WTC11 (cell line): ENCODE measurements around the gene CNTNAP2. TPM values are rescaled to one million over a fixed set of nuclear protein-coding genes. Genes with fewer than 3 reads are reported as not detected.

ENCODE experiments used
- ATAC-seq: fragments of 200-7000 bp; cut with Tn5 transposase; 2 replicates; pipeline ENCODE4 v1.10.0; 2021; ENCODE audit warnings: mild to moderate bottlenecking, moderate library complexity
- CTCF ChIA-PET: fragments of 300-600 bp; sonication (Branson Sonifier 250); formaldehyde crosslinking; loops from one replicate; lab custom pipeline; 2021; ENCODE audit warnings: antibody characterized with exemption; lab: Charles Lee
- POLR2A ChIA-PET: fragments of 350-600 bp; sonication (Branson Sonifier 250); formaldehyde crosslinking; loops from one replicate; lab custom pipeline; 2021; ENCODE audit warnings: antibody characterized with exemption; lab: Charles Lee
- DNase-seq: peaks from one replicate; pipeline ENCODE4 v3.0.0; 2021; ENCODE audit warnings: low spot score
- H3K27ac Mint-ChIP-seq: 2 replicates; pipeline ENCODE4 v1.8.0; 2021; ENCODE audit warnings: mixed read lengths
- H3K27me3 Mint-ChIP-seq: 2 replicates; pipeline ENCODE4 v1.8.0; 2021; ENCODE audit warnings: low read depth, mild to moderate bottlenecking, moderate library complexity, mixed read lengths
- H3K36me3 Mint-ChIP-seq: 2 replicates; pipeline ENCODE4 v1.8.0; 2021; ENCODE audit warnings: mixed read lengths
- H3K4me1 Mint-ChIP-seq: 2 replicates; pipeline ENCODE4 v1.8.0; 2022; ENCODE audit warnings: mixed read lengths
- H3K4me3 Mint-ChIP-seq: 2 replicates; pipeline ENCODE4 v1.8.0; 2021; ENCODE audit warnings: mild to moderate bottlenecking, moderate library complexity, mixed read lengths
- H3K9me3 Mint-ChIP-seq: 2 replicates; pipeline ENCODE4 v1.8.0; 2021; ENCODE audit warnings: mixed read lengths
- ATF2 ChIP-seq: sonication (generic); formaldehyde crosslinking; IDR thresholded peaks from 2 replicates; pipeline ENCODE4 v1.8.1; 2022; ENCODE audit warnings: low read depth, missing genetic modification reagents, borderline replicate concordance
- ATF3 ChIP-seq: sonication (generic); formaldehyde crosslinking; conservative IDR thresholded peaks from 2 replicates; pipeline ENCODE4 v1.8.1; 2022; ENCODE audit warnings: mild to moderate bottlenecking, missing genetic modification reagents
- CBFB ChIP-seq: sonication (generic); formaldehyde crosslinking; IDR thresholded peaks from 2 replicates; pipeline ENCODE4 v1.8.1; 2022; ENCODE audit warnings: mild to moderate bottlenecking, low read depth, missing genetic modification reagents
- CREM ChIP-seq: sonication (generic); formaldehyde crosslinking; IDR thresholded peaks from 2 replicates; pipeline ENCODE4 v1.8.1; 2022; ENCODE audit warnings: mild to moderate bottlenecking, missing genetic modification reagents, moderate library complexity
- ESRRA ChIP-seq: sonication (generic); formaldehyde crosslinking; IDR thresholded peaks from 2 replicates; pipeline ENCODE4 v1.8.1; 2022; ENCODE audit warnings: mild to moderate bottlenecking, missing genetic modification reagents, borderline replicate concordance
- ETV6 ChIP-seq: sonication (generic); formaldehyde crosslinking; IDR thresholded peaks from 2 replicates; pipeline ENCODE4 v1.8.1; 2022; ENCODE audit warnings: mild to moderate bottlenecking, missing genetic modification reagents
- HMGXB4 ChIP-seq: sonication (generic); formaldehyde crosslinking; IDR thresholded peaks from 2 replicates; pipeline ENCODE4 v1.8.1; 2023; ENCODE audit warnings: mild to moderate bottlenecking, moderate library complexity, missing genetic modification reagents
- IRF2 ChIP-seq: sonication (generic); formaldehyde crosslinking; IDR thresholded peaks from 2 replicates; pipeline ENCODE4 v1.8.0; 2022; ENCODE audit warnings: low read depth, missing genetic modification reagents, borderline replicate concordance
- RORB ChIP-seq: fragments of 250-450 bp; sonication (Bioruptor Pico); IDR thresholded peaks from 2 replicates; pipeline ENCODE4 v1.9.0; 2021; ENCODE audit warnings: mild to moderate bottlenecking
- TEAD4 ChIP-seq: sonication (generic); formaldehyde crosslinking; IDR thresholded peaks from 2 replicates; pipeline ENCODE4 v1.8.0; 2022; ENCODE audit warnings: mild to moderate bottlenecking, missing genetic modification reagents
- ZMAT4 ChIP-seq: fragments of 250-450 bp; sonication (Bioruptor Pico); IDR thresholded peaks from 2 replicates; pipeline ENCODE4 v1.9.0; 2021; ENCODE audit warnings: mild to moderate bottlenecking
- ZNF317 ChIP-seq: sonication (generic); formaldehyde crosslinking; IDR thresholded peaks from 2 replicates; pipeline ENCODE4 v1.8.1; 2023; ENCODE audit warnings: low read depth, mild to moderate bottlenecking, moderate library complexity, missing genetic modification reagents, borderline replicate concordance
- ZNF425 ChIP-seq: fragments of 250-450 bp; sonication (Bioruptor Pico); conservative IDR thresholded peaks from 2 replicates; pipeline ENCODE4 v1.9.0; 2021; ENCODE audit warnings: mild to moderate bottlenecking
- ZNF512 ChIP-seq: sonication (generic); formaldehyde crosslinking; IDR thresholded peaks from 2 replicates; pipeline ENCODE4 v1.8.1; 2022; ENCODE audit warnings: missing genetic modification reagents, borderline replicate concordance
- ZNF532 ChIP-seq: fragments of 250-450 bp; sonication (Bioruptor Pico); IDR thresholded peaks from 2 replicates; pipeline ENCODE4 v1.9.0; 2021; ENCODE audit warnings: mild to moderate bottlenecking, borderline replicate concordance
- total RNA-seq: library from RNA; stranded (reverse); gene quantifications from 3 replicates; pipeline ENCODE4 v1.2.3, GENCODE V29; 2021

Gene CNTNAP2
- total RNA-seq, 1 experiment from 2014 or later = 63.8 TPM

GRCh38 chr7:147170341-147171012 lies 1053.9 kb downstream of the CNTNAP2 start:
- no peak overlapping the region for H3K27ac Mint-ChIP-seq
- peak; percentile 10 for DNase-seq
- no peaks in the 10 kb centered on the region; the same call in 1 of the 2 replicates for H3K36me3 Mint-ChIP-seq
- ChIA-PET POLR2A (no interaction called here), CTCF (no interaction called here)
- peaks cover 2% of the 10 kb centered on the region for H3K4me1 Mint-ChIP-seq
- H3K9me3 Mint-ChIP-seq = peaks cover 10% of the 10 kb centered on the region
- no peaks in the 10 kb centered on the region for H3K27me3 Mint-ChIP-seq
- ATAC-seq = peak; percentile 69
- no peak overlapping the region for H3K4me3 Mint-ChIP-seq
- TF ChIP-seq ESRRA (CRISPR knock-in tag) (no peak), ATF2 (no peak), ATF3 (CRISPR knock-in tag) (no peak), CREM (CRISPR knock-in tag) (no peak), ZNF317 (CRISPR knock-in tag) (no peak), RORB (CRISPR knock-in tag) (no peak), CBFB (no peak), ETV6 (CRISPR knock-in tag) (no peak), ZNF512 (CRISPR knock-in tag) (no peak), ZNF532 (CRISPR knock-in tag) (no peak), TEAD4 (CRISPR knock-in tag) (no peak)

- H3K9me3 Mint-ChIP-seq = peaks cover 6% of the 10 kb centered on the region
- H3K4me1 Mint-ChIP-seq = no peaks in the 10 kb centered on the region
- TF ChIP-seq ZMAT4 (CRISPR knock-in tag) (no peak), HMGXB4 (CRISPR knock-in tag) (no peak), ZNF425 (CRISPR knock-in tag) (no peak), IRF2 (CRISPR knock-in tag) (no peak)
- H3K36me3 Mint-ChIP-seq = no peaks in the 10 kb centered on the region; the same call in 1 of the 2 replicates
- H3K4me3 Mint-ChIP-seq = no peak overlapping the region
- POLR2A ChIA-PET = no interaction called here
- no peaks in the 10 kb centered on the region for H3K27me3 Mint-ChIP-seq
- CTCF ChIA-PET = no interaction called here
- ATAC-seq (peak; percentile 67), DNase-seq (peak; percentile 10)
- no peak overlapping the region for H3K27ac Mint-ChIP-seq
Observed at GRCh38 chr7:147171013-147171391, 1054.4 kb downstream of the CNTNAP2 start.
